Measurements from ENCODE around the gene ATP6V0B. TPM values are rescaled to one million over a fixed set of nuclear protein-coding genes. Genes with fewer than 3 reads are reported as not detected.

Gene ATP6V0B
- total RNA-seq, 2 experiments from 2014 or later: 116 to 117 TPM

- Mint-ChIP-seq H3K9me3 (ENCODE audit: insufficient read depth) (no peaks in the 10 kb centered on the region), H3K4me1 (ENCODE audit: low read depth) (peaks cover 23% of the 10 kb centered on the region), H3K27ac (no peak overlapping the region), H3K27me3 (ENCODE audit: low read depth) (peaks cover 20% of the 10 kb centered on the region), H3K4me3 (no peak overlapping the region), H3K36me3 (ENCODE audit: low read depth) (peaks cover 4% of the 10 kb centered on the region)
- ChIA-PET POLR2A (interaction anchor here (1.2 kb wide), 1 partner anchor 11 kb away, joined by 5 read pairs; the partner anchor contains the start of gene IPO13), CTCF (interaction anchor here (0.9 to 11.3 kb wide), 39 partner anchors 11 to 849 kb away, joined by 3 to 506 read pairs (median 6); partner anchors contain the start of genes ATP6V0B, DPH2, IPO13 and KDM4A)
- ATAC-seq: peak; percentile 8
- DNase-seq: no peak
These were observed 38.9 kb upstream of the ATP6V0B start for GRCh38 chr1:43935711-43936427.

GRCh38 chr1:43936431-43937151 is 38.2 kb upstream of the ATP6V0B start:
- H3K4me3 Mint-ChIP-seq: peak overlapping the region; percentile 46
- peak; percentile 47 for ATAC-seq
- H3K9me3 Mint-ChIP-seq (ENCODE audit: insufficient read depth): no peaks in the 10 kb centered on the region
- H3K36me3 Mint-ChIP-seq (ENCODE audit: low read depth): peaks cover 4% of the 10 kb centered on the region
- H3K27ac Mint-ChIP-seq: no peak overlapping the region
- H3K4me1 Mint-ChIP-seq (ENCODE audit: low read depth): peaks cover 23% of the 10 kb centered on the region
- DNase-seq: peak; percentile 36
- peaks cover 20% of the 10 kb centered on the region for H3K27me3 Mint-ChIP-seq (ENCODE audit: low read depth)
- ChIA-PET CTCF (interaction anchor here (1.1 to 11.3 kb wide), 4 partner anchors 10 to 171 kb away, joined by 3 to 506 read pairs (median 98); partner anchors contain the start of gene IPO13), POLR2A (no interaction called here)

- no peak for DNase-seq
- Mint-ChIP-seq H3K4me3 (no peak overlapping the region), H3K36me3 (ENCODE audit: low read depth) (peaks cover 4% of the 10 kb centered on the region), H3K27ac (no peak overlapping the region), H3K27me3 (ENCODE audit: low read depth) (peaks cover 20% of the 10 kb centered on the region), H3K4me1 (ENCODE audit: low read depth) (peaks cover 23% of the 10 kb centered on the region), H3K9me3 (ENCODE audit: insufficient read depth) (no peaks in the 10 kb centered on the region)
- ChIA-PET POLR2A (no interaction called here), CTCF (interaction anchor here (6.5 to 11.3 kb wide), 2 partner anchors 10 to 172 kb away, joined by 148 to 506 read pairs; partner anchors contain the start of gene IPO13)
- no peak for ATAC-seq
These were observed 37.4 kb upstream of the ATP6V0B start for GRCh38 chr1:43937179-43937865.

GRCh38 chr1:43938383-43938782 is 36.4 kb upstream of the ATP6V0B start:
- Mint-ChIP-seq H3K9me3 (ENCODE audit: insufficient read depth) (no peaks in the 10 kb centered on the region), H3K36me3 (ENCODE audit: low read depth) (peaks cover 2% of the 10 kb centered on the region), H3K27me3 (ENCODE audit: low read depth) (peaks cover 10% of the 10 kb centered on the region), H3K4me1 (ENCODE audit: low read depth) (peaks cover 17% of the 10 kb centered on the region), H3K4me3 (no peak overlapping the region), H3K27ac (no peak overlapping the region)
- CTCF ChIA-PET: interaction anchor here (0.5 to 11.3 kb wide), 3 partner anchors 9 to 173 kb away, joined by 3 to 506 read pairs (median 148); partner anchors contain the start of gene IPO13
- no peak for DNase-seq
- ATAC-seq: no peak
- POLR2A ChIA-PET: no interaction called here

GRCh38 chr1:43938892-43939587 is 35.7 kb upstream of the ATP6V0B start:
- Mint-ChIP-seq H3K36me3 (ENCODE audit: low read depth) (peaks cover 2% of the 10 kb centered on the region), H3K9me3 (ENCODE audit: insufficient read depth) (no peaks in the 10 kb centered on the region), H3K27ac (no peak overlapping the region), H3K4me1 (ENCODE audit: low read depth) (peaks cover 13% of the 10 kb centered on the region), H3K4me3 (no peak overlapping the region), H3K27me3 (ENCODE audit: low read depth) (peaks cover 7% of the 10 kb centered on the region)
- no peak for DNase-seq
- CTCF ChIA-PET: interaction anchor here (0.5 to 11.3 kb wide), 5 partner anchors 8 to 175 kb away, joined by 3 to 506 read pairs (median 6); partner anchors contain the start of gene IPO13
- POLR2A ChIA-PET: interaction anchor here (0.6 kb wide), 1 partner anchor 364 kb away, joined by 3 read pairs; no protein-coding TSS in a partner anchor
- ATAC-seq: no peak

GRCh38 chr1:43942411-43942810 is 32.3 kb upstream of the ATP6V0B start:
- H3K27ac Mint-ChIP-seq: no peak overlapping the region
- peaks cover 19% of the 10 kb centered on the region for H3K4me1 Mint-ChIP-seq (ENCODE audit: low read depth)
- no peak overlapping the region for H3K4me3 Mint-ChIP-seq
- DNase-seq: no peak
- no peaks in the 10 kb centered on the region for H3K27me3 Mint-ChIP-seq (ENCODE audit: low read depth)
- CTCF ChIA-PET: interaction anchor here (1.9 to 10.1 kb wide), 3 partner anchors 7 to 178 kb away, joined by 5 to 148 read pairs (median 57); partner anchors contain the start of gene ARTN
- H3K9me3 Mint-ChIP-seq (ENCODE audit: insufficient read depth): no peaks in the 10 kb centered on the region
- ATAC-seq: no peak
- peaks cover 2% of the 10 kb centered on the region for H3K36me3 Mint-ChIP-seq (ENCODE audit: low read depth)
- POLR2A ChIA-PET: no interaction called here

GRCh38 chr1:43944860-43945259 is 29.9 kb upstream of the ATP6V0B start:
- H3K27me3 Mint-ChIP-seq (ENCODE audit: low read depth): no peaks in the 10 kb centered on the region
- H3K27ac Mint-ChIP-seq: peak overlapping the region; percentile 56
- peaks cover 34% of the 10 kb centered on the region for H3K4me1 Mint-ChIP-seq (ENCODE audit: low read depth)
- peak overlapping the region; percentile 39 for H3K4me3 Mint-ChIP-seq
- CTCF ChIA-PET: interaction anchor here (1.0 to 10.1 kb wide), 4 partner anchors 9 to 414 kb away, joined by 3 to 148 read pairs (median 30); partner anchors contain the start of genes ARTN and PTPRF
- POLR2A ChIA-PET: no interaction called here
- H3K9me3 Mint-ChIP-seq (ENCODE audit: insufficient read depth): no peaks in the 10 kb centered on the region
- no peaks in the 10 kb centered on the region for H3K36me3 Mint-ChIP-seq (ENCODE audit: low read depth)
- ATAC-seq: no peak
- DNase-seq: no peak

GRCh38 chr1:43945674-43946235 is 29.0 kb upstream of the ATP6V0B start:
- H3K27ac Mint-ChIP-seq: peak overlapping the region; percentile 94
- H3K4me1 Mint-ChIP-seq (ENCODE audit: low read depth): peaks cover 34% of the 10 kb centered on the region
- ATAC-seq (no peak), DNase-seq (no peak)
- POLR2A ChIA-PET: interaction anchor here (1.3 to 1.9 kb wide), 2 partner anchors 24 to 182 kb away, joined by 5 to 6 read pairs; partner anchors contain the start of gene DPH2
- H3K4me3 Mint-ChIP-seq: peak overlapping the region; percentile 82
- no peaks in the 10 kb centered on the region for H3K27me3 Mint-ChIP-seq (ENCODE audit: low read depth)
- no peaks in the 10 kb centered on the region for H3K9me3 Mint-ChIP-seq (ENCODE audit: insufficient read depth)
- CTCF ChIA-PET: interaction anchor here (0.6 to 10.1 kb wide), 24 partner anchors 10 to 492 kb away, joined by 3 to 148 read pairs (median 4); partner anchors contain the start of genes ARTN, ATP6V0B, DPH2 and HYI
- H3K36me3 Mint-ChIP-seq (ENCODE audit: low read depth): peaks cover 6% of the 10 kb centered on the region

GRCh38 chr1:43946236-43947060 is 28.3 kb upstream of the ATP6V0B start, which contains the start of gene IPO13:
Gene IPO13 (plus strand): TSS chr1:43946950. CDS start chr1:43947601, 651 bp downstream.
- Mint-ChIP-seq H3K27me3 (ENCODE audit: low read depth) (no peaks in the 10 kb centered on the region), H3K4me3 (peak within 1 kb of the TSS; percentile 82), H3K9me3 (ENCODE audit: insufficient read depth) (no peaks in the 10 kb centered on the region), H3K36me3 (ENCODE audit: low read depth) (peaks cover 6% of the 10 kb centered on the region), H3K27ac (peak within 1 kb of the TSS; percentile 94), H3K4me1 (ENCODE audit: low read depth) (peaks cover 34% of the 10 kb centered on the region)
- POLR2A ChIA-PET: interaction anchor here (1.1 to 1.9 kb wide), 6 partner anchors 10 to 296 kb away, joined by 3 to 6 read pairs (median 5); partner anchors contain the start of genes ATP6V0B, DPH2 and KDM4A
- peak; percentile 97 for DNase-seq
- peak; percentile 97 for ATAC-seq
- CTCF ChIA-PET: interaction anchor here (0.6 to 10.1 kb wide), 27 partner anchors 9 to 492 kb away, joined by 3 to 148 read pairs (median 4); partner anchors contain the start of genes ARTN, ATP6V0B, DPH2 and HYI
